Measurements from ENCODE around the gene GALP. TPM values are rescaled to one million over a fixed set of nuclear protein-coding genes. Genes with fewer than 3 reads are reported as not detected.

The GALP gene
- total RNA-seq, 3 donors from 2014 or later: not detected

DNA sequence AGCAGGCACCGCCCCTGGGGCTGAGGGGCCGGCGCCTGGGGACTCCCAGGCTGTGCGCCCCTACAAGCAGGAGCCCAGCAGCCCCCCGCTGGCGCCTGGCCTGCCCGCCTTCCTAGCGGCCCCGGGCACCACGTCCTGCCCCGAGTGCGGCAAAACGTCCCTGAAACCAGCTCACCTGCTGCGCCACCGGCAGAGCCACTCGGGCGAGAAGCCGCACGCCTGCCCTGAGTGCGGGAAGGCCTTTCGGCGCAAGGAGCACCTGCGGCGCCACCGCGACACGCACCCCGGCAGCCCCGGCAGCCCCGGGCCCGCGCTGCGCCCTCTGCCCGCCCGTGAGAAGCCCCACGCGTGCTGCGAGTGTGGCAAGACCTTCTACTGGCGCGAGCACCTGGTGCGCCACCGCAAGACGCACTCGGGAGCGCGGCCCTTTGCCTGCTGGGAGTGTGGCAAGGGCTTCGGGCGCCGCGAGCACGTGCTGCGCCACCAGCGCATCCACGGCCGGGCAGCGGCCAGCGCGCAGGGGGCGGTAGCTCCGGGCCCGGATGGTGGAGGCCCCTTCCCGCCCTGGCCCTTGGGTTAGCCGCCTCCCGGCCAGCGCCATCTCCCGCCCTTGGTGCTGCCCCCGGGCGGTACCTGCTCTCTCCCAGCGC is 16.1 kb upstream of the GALP start:
- DNase-seq (ENCODE audit: low spot score in 2 of 2): no peak
- TF ChIP-seq POLR2A (IDR thresholded peaks at IDR 0.05): no peak
- no peaks in the 10 kb centered on the region for H3K4me1 ChIP-seq
- intact Hi-C loops (cut with DNase I; ENCODE audit: low total_unique reads): no loop called here
- H3K9me3 ChIP-seq: no peaks in the 10 kb centered on the region
- H3K36me3 ChIP-seq: peaks cover 5% of the 10 kb centered on the region
- no peak overlapping the region for H3K27ac ChIP-seq
- H3K4me3 ChIP-seq: no peak overlapping the region
- H3K27me3 ChIP-seq: no peaks in the 10 kb centered on the region

DNA sequence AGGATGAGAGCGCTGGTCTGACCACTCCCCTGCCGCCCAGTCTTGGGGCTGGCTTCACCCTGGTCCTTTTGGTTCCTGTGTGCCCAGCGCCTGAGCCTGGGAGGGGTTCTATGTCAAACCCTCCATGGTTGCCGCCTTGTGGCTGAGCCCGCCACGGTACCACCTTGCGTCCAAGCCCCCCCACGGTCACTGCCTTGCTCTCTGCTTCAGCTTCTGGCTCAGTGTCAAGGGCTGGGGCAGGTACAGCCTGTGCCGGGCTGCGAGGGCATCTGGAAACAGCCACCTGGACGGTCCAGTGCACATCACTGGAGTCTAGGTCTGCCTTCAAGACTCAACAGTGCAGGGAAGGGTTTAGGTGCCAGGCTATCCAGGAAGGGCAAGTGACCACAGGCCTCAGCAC is 14.3 kb upstream of the GALP start:
- no peaks in the 10 kb centered on the region for H3K9me3 ChIP-seq
- peaks cover 5% of the 10 kb centered on the region for H3K36me3 ChIP-seq
- no peak overlapping the region for H3K4me3 ChIP-seq
- no peak for TF ChIP-seq POLR2A (IDR thresholded peaks at IDR 0.05)
- TF ChIP-seq, protein P1, sequence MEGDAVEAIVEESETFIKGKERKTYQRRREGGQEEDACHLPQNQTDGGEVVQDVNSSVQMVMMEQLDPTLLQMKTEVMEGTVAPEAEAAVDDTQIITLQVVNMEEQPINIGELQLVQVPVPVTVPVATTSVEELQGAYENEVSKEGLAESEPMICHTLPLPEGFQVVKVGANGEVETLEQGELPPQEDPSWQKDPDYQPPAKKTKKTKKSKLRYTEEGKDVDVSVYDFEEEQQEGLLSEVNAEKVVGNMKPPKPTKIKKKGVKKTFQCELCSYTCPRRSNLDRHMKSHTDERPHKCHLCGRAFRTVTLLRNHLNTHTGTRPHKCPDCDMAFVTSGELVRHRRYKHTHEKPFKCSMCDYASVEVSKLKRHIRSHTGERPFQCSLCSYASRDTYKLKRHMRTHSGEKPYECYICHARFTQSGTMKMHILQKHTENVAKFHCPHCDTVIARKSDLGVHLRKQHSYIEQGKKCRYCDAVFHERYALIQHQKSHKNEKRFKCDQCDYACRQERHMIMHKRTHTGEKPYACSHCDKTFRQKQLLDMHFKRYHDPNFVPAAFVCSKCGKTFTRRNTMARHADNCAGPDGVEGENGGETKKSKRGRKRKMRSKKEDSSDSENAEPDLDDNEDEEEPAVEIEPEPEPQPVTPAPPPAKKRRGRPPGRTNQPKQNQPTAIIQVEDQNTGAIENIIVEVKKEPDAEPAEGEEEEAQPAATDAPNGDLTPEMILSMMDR (IDR thresholded peaks at IDR 0.05): no peak
- no peak for TF ChIP-seq POLR2AphosphoS5 (IDR thresholded peaks at IDR 0.05)
- no peaks in the 10 kb centered on the region for H3K4me1 ChIP-seq
- DNase-seq (ENCODE audit: low spot score in 2 of 2): no peak
- no peak overlapping the region for H3K27ac ChIP-seq
- H3K27me3 ChIP-seq: no peaks in the 10 kb centered on the region
- intact Hi-C loops (cut with DNase I; ENCODE audit: low total_unique reads): no loop called here

DNA sequence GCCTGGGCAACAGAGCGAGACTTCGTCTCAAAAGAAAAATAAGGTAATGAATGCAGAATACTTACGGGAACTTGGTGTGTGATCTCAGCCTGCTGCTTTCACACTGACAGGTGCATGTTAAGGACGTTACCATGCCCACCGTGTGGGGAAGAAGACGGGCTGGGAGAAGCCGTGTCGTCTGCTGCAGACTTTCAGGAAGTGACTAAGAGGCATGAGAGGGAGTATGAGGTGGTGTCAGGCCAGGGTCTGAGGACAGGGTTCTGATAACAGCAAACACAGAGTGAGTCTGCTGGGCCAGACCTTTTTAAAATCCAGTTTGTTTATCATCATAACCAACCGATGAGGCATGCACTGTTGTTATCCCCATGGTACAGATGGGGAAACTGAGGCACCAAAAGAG is 13.6 kb upstream of the GALP start:
- Histone ChIP-seq H3K27ac (no peak overlapping the region), H3K27me3 (no peaks in the 10 kb centered on the region), H3K4me1 (no peaks in the 10 kb centered on the region), H3K4me3 (no peak overlapping the region), H3K36me3 (peaks cover 5% of the 10 kb centered on the region), H3K9me3 (no peaks in the 10 kb centered on the region)
- no peak for TF ChIP-seq POLR2AphosphoS5 (IDR thresholded peaks at IDR 0.05)
- TF ChIP-seq, protein P1 (IDR thresholded peaks at IDR 0.05): no peak
- TF ChIP-seq POLR2A (IDR thresholded peaks at IDR 0.05): no peak
- intact Hi-C loops (cut with DNase I; ENCODE audit: low total_unique reads): no loop called here
- DNase-seq (ENCODE audit: low spot score in 2 of 2): no peak

DNA sequence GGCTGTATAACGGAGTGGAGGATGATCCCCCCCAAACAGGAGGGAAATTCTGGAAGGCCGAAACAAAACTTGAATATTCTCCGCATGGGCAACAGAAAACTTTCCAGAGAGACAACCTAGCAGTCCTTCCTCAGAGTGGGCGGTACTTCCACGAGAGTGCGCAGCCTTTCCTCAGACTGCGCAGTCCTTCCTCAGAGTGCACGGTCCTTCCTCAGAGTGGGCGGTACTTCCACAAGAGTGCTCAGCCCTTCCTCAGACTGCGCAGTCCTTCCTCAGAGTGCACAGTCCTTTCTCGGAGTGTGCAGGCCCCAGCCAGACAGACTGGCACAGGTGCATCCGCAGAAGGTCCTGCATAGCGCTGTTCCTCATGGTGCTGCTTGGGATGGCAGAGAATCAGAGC is 12.7 kb upstream of the GALP start:
- Histone ChIP-seq H3K9me3 (no peaks in the 10 kb centered on the region), H3K4me1 (no peaks in the 10 kb centered on the region), H3K27me3 (no peaks in the 10 kb centered on the region), H3K4me3 (no peak overlapping the region), H3K27ac (no peak overlapping the region), H3K36me3 (peaks cover 5% of the 10 kb centered on the region)
- TF ChIP-seq, protein P1 (IDR thresholded peaks at IDR 0.05): no peak
- TF ChIP-seq POLR2AphosphoS5 (IDR thresholded peaks at IDR 0.05) (no peak), POLR2A (IDR thresholded peaks at IDR 0.05) (no peak)
- no peak for DNase-seq (ENCODE audit: low spot score in 2 of 2)
- intact Hi-C loops (cut with DNase I; ENCODE audit: low total_unique reads): no loop called here

DNA sequence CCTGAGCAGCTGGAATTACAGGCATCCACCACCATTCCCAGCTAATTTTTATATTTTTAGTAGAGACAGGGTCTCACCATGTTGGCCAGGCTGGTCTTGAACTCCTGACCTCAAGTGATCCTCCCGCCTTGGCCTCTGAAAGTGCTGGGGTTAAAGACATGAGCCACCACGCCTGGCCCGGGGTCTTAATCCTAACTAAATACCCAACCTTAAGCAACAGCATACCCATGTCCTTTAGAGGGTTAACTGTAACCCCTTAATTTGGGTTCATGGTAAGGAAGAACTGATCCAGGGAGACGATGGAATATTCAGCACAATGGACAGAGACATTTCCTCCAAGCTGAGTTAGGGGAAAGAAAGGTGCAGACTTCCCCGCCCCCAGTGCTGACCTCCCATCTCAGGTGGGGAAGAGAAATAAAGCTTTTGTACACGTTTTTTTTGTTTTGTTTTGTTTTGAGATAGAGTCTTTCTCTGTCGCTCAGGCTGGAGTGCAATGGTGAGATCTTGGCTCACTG is 8.7 kb upstream of the GALP start:
- DNase-seq (ENCODE audit: low spot score in 2 of 2): no peak
- Histone ChIP-seq H3K27ac (no peak overlapping the region), H3K27me3 (no peaks in the 10 kb centered on the region), H3K9me3 (no peaks in the 10 kb centered on the region), H3K4me1 (no peaks in the 10 kb centered on the region), H3K4me3 (no peak overlapping the region), H3K36me3 (no peaks in the 10 kb centered on the region)
- intact Hi-C loops (cut with DNase I; ENCODE audit: low total_unique reads): loop anchor here (5.0 kb wide), 1 partner anchor 90 kb away; no protein-coding TSS in a partner anchor
- TF ChIP-seq, protein P1 (IDR thresholded peaks at IDR 0.05): no peak
- TF ChIP-seq POLR2AphosphoS5 (IDR thresholded peaks at IDR 0.05) (no peak), POLR2A (IDR thresholded peaks at IDR 0.05) (no peak)
